Neuronal stem cell (in vitro differentiated cells): ENCODE measurements around the gene LRRC23.
A peak's percentile ranks its signal among the peaks of the same experiment; 100 is the strongest.
"Not testable (repeated sequence)": the region's sequence is repeated elsewhere in the genome, so short reads cannot be mapped to it uniquely, and the experiment has no call there.

ENCODE experiments used
- DNase-seq: peaks from one replicate; pipeline ENCODE4 v3.0.0-alpha.2; 2013; ENCODE audit warnings: low spot score
- H2AFZ ChIP-seq: one replicate; pipeline ENCODE4 v1.6.1; 2013; ENCODE audit warnings: mild to moderate bottlenecking, low read length, inconsistent platforms
- H2AK5ac ChIP-seq: 2 replicates; pipeline ENCODE4 v1.6.1; 2013; ENCODE audit warnings: low read depth, mild to moderate bottlenecking, inconsistent platforms, low read length, moderate library complexity, mixed read lengths
- H2BK120ac ChIP-seq: 2 replicates; pipeline ENCODE4 v1.6.1; 2013; ENCODE audit warnings: low read depth, mild to moderate bottlenecking, inconsistent platforms, low read length, moderate library complexity, mixed read lengths
- H2BK12ac ChIP-seq: one replicate; pipeline ENCODE4 v1.6.1; 2013; ENCODE audit warnings: low read length, inconsistent platforms
- H2BK15ac ChIP-seq: 2 replicates; pipeline ENCODE4 v1.6.1; 2013; ENCODE audit warnings: mild to moderate bottlenecking, low read length, inconsistent platforms, mixed read lengths
- H2BK5ac ChIP-seq: one replicate; pipeline ENCODE4 v1.6.1; 2013; ENCODE audit warnings: inconsistent platforms, mild to moderate bottlenecking, low read length, moderate library complexity
- H3K14ac ChIP-seq: one replicate; pipeline ENCODE4 v1.6.1; 2013; ENCODE audit warnings: low read length, inconsistent platforms
- H3K18ac ChIP-seq: 2 replicates; pipeline ENCODE4 v1.6.1; 2013; ENCODE audit warnings: low read length, inconsistent platforms
- H3K23ac ChIP-seq: 2 replicates; pipeline ENCODE4 v1.6.1; 2013; ENCODE audit warnings: low read depth, mild to moderate bottlenecking, mixed read lengths, low read length, inconsistent platforms; ENCODE audit not compliant: poor library complexity
- H3K27ac ChIP-seq: replicated peaks from 3 replicates; pipeline ENCODE4 v1.5.1; 2013; ENCODE audit warnings: low read length, inconsistent platforms
- H3K27me3 ChIP-seq, 3 experiments: 2 replicates each; pipeline ENCODE4 v1.6.1; 2013; ENCODE audit warnings: low read length in 3 of 3, mild to moderate bottlenecking in 2 of 3, inconsistent platforms in 1 of 3, low read depth in 1 of 3, mixed read lengths in 1 of 3, moderate library complexity in 1 of 3; ENCODE audit not compliant: control insufficient read depth in 3 of 3, insufficient read depth in 3 of 3
- H3K36me3 ChIP-seq, 2 donors: replicated peaks in 1 of 2; 2 replicates each; pipeline ENCODE4 v1.6.1; 2013; ENCODE audit warnings: low read length in 2 of 2; ENCODE audit not compliant: control insufficient read depth in 2 of 2, insufficient read depth in 2 of 2
- H3K4ac ChIP-seq: 2 replicates; pipeline ENCODE4 v1.6.1; 2013; ENCODE audit warnings: inconsistent platforms, mild to moderate bottlenecking, low read length, moderate library complexity
- H3K4me1 ChIP-seq, 2 donors: 1 replicate in 1 of 2; 2 replicates in 1 of 2; pipeline ENCODE4 v1.6.1; 2013; ENCODE audit warnings: low read length in 2 of 2, low read depth in 1 of 2; ENCODE audit not compliant: control insufficient read depth in 2 of 2, insufficient read depth in 1 of 2
- H3K4me2 ChIP-seq: one replicate; pipeline ENCODE4 v1.6.1; 2013; ENCODE audit warnings: mild to moderate bottlenecking, low read length, inconsistent platforms; ENCODE audit not compliant: insufficient read depth, poor library complexity, severe bottlenecking
- H3K4me3 ChIP-seq, 2 donors: 2 replicates each; pipeline ENCODE4 v1.5.1; 2013; ENCODE audit warnings: low read length in 2 of 2, mild to moderate bottlenecking in 2 of 2, inconsistent platforms in 1 of 2, moderate library complexity in 1 of 2
- H3K79me1 ChIP-seq: one replicate; pipeline ENCODE4 v1.6.1; 2013; ENCODE audit warnings: low read depth, mild to moderate bottlenecking, inconsistent platforms, low read length, moderate library complexity
- H3K9ac ChIP-seq: one replicate; pipeline ENCODE4 v1.6.1; 2013; ENCODE audit warnings: mild to moderate bottlenecking, low read depth, low read length, inconsistent platforms; ENCODE audit not compliant: poor library complexity
- H3K9me3 ChIP-seq, 2 donors: replicated peaks in 1 of 2; 2 replicates each; pipeline versions ENCODE3 to v1.6.1; 2013; ENCODE audit warnings: low read length in 2 of 2, mild to moderate bottlenecking in 2 of 2, inconsistent platforms in 1 of 2, low read depth in 1 of 2, mixed read lengths in 1 of 2, moderate library complexity in 1 of 2; ENCODE audit not compliant: control insufficient read depth in 2 of 2, insufficient read depth in 1 of 2
- H4K8ac ChIP-seq: one replicate; pipeline ENCODE4 v1.6.1; 2013; ENCODE audit warnings: low read depth, mild to moderate bottlenecking, inconsistent platforms, low read length, moderate library complexity
- H4K91ac ChIP-seq: one replicate; pipeline ENCODE4 v1.6.1; 2013; ENCODE audit warnings: low read length, low read depth, mild to moderate bottlenecking, inconsistent platforms; ENCODE audit not compliant: poor library complexity
- WGBS, 2 donors: extraction: QIAGEN DNeasy Blood & Tissue Kit; methylation state at CpG; one replicate each; pipeline ENCODE4 v1.1.7; 2013; ENCODE audit warnings: missing lambda C conversion rate in 2 of 2, mixed read lengths in 1 of 2; ENCODE audit not compliant: insufficient read length in 2 of 2, insufficient replicate concordance in 1 of 2; ENCODE audit errors: extremely low coverage in 2 of 2; 5-methylcytosine and 5-hydroxymethylcytosine counted together

The LRRC23 gene

GRCh38 chr12:6888360-6888759 lies 16.3 kb upstream of the LRRC23 start:
- Histone ChIP-seq H2BK12ac (no peak overlapping the region), H3K23ac (no peak overlapping the region), H2BK15ac (no peak overlapping the region), H4K91ac (no peak overlapping the region), H3K79me1 (no peaks in the 10 kb centered on the region), H2BK120ac (no peak overlapping the region), H3K18ac (no peak overlapping the region), H3K4me2 (no peak overlapping the region), H3K36me3 (peaks cover 2 to 14% of the 10 kb centered on the region in 2 donors), H3K4me1 (peaks cover 5 to 9% of the 10 kb centered on the region in 2 donors), H3K27me3 (no peaks in the 10 kb centered on the region), H3K9me3 (no peaks in the 10 kb centered on the region), H3K4ac (no peak overlapping the region), H4K8ac (no peak overlapping the region), H3K4me3 (no peak overlapping the region), H3K14ac (no peak overlapping the region), H3K27ac (no peak overlapping the region), H2BK5ac (no peak overlapping the region), H2AK5ac (no peak overlapping the region), H3K9ac (no peak overlapping the region), H2AFZ (no peak overlapping the region)
- no CpG with 5 or more reads among the region's 2 CpGs for WGBS, 2 donors
- no peak for DNase-seq

GRCh38 chr12:6888794-6889193 lies 15.8 kb upstream of the LRRC23 start:
- H3K4me2 ChIP-seq, H3K9ac ChIP-seq, H2AFZ ChIP-seq, H2BK12ac ChIP-seq, H3K27me3 ChIP-seq, H4K91ac ChIP-seq, H3K4me1 ChIP-seq, H2BK5ac ChIP-seq, H3K23ac ChIP-seq, H3K4ac ChIP-seq, H2AK5ac ChIP-seq, H3K4me3 ChIP-seq, H2BK120ac ChIP-seq, DNase-seq, H3K79me1 ChIP-seq, H3K18ac ChIP-seq, H4K8ac ChIP-seq, H3K27ac ChIP-seq, H2BK15ac ChIP-seq, H3K14ac ChIP-seq, H3K9me3 ChIP-seq: not testable (repeated sequence)
- no CpG with 5 or more reads among the region's 7 CpGs for WGBS, 2 donors
- H3K36me3 ChIP-seq, result peaks cover 2 to 12% of the 10 kb centered on the region in 2 donors

- not testable (repeated sequence) for H2BK120ac ChIP-seq, H2AFZ ChIP-seq, H3K18ac ChIP-seq, H2AK5ac ChIP-seq, H3K4me1 ChIP-seq, DNase-seq, H3K23ac ChIP-seq, H2BK12ac ChIP-seq, H3K27me3 ChIP-seq, H3K36me3 ChIP-seq, H3K14ac ChIP-seq, H3K9ac ChIP-seq, H4K91ac ChIP-seq, H4K8ac ChIP-seq, H2BK15ac ChIP-seq, H3K79me1 ChIP-seq, H3K4me3 ChIP-seq, H3K4ac ChIP-seq, H2BK5ac ChIP-seq, H3K9me3 ChIP-seq, H3K4me2 ChIP-seq
- H3K27ac ChIP-seq, result peak overlapping the region; percentile 70
- WGBS, 2 donors, result no CpG with 5 or more reads among the region's 21 CpGs
Measured at GRCh38 chr12:6889775-6890573, 14.6 kb upstream of the LRRC23 start.

GRCh38 chr12:6890789-6891645 lies 13.6 kb upstream of the LRRC23 start:
- Histone ChIP-seq H3K79me1 (no peaks in the 10 kb centered on the region), H3K27ac (peak overlapping the region; percentile 76), H3K18ac (peak overlapping the region; percentile 94), H2BK12ac (no peak overlapping the region), H4K8ac (no peak overlapping the region), H2AFZ (peak overlapping the region; percentile 95), H3K9ac (no peak overlapping the region), H4K91ac (no peak overlapping the region), H3K4me2 (peak overlapping the region; percentile 73), H3K4me3 (peak overlapping the region; percentile 32 to 78), H2BK5ac (no peak overlapping the region), H2BK15ac (no peak overlapping the region), H3K4me1 (peaks cover 5 to 7% of the 10 kb centered on the region in 2 donors), H2AK5ac (no peak overlapping the region), H3K27me3 (no peaks in the 10 kb centered on the region), H3K36me3 (no peaks in the 10 kb centered on the region), H2BK120ac (no peak overlapping the region), H3K9me3 (no peaks in the 10 kb centered on the region), H3K14ac (no peak overlapping the region), H3K23ac (peak overlapping the region; percentile 49), H3K4ac (no peak overlapping the region)
- peak; percentile 96 for DNase-seq
- no CpG with 5 or more reads among the region's 68 CpGs for WGBS, 2 donors
